Natural killer cell (primary cell): ENCODE measurements around the gene UBE2G2. TPM values are rescaled to one million over a fixed set of nuclear protein-coding genes. Genes with fewer than 3 reads are reported as not detected.

Experiments used
- ATAC-seq, 3 donors: fragments of 150-1000 bp in 2 of 3; fragments of 200-7000 bp in 1 of 3; cut with Tn5 transposase; 1 replicate in 1 of 3; 2 replicates in 2 of 3; pipeline ENCODE4 v1.10.0; 2021; ENCODE audit warnings: mild to moderate bottlenecking in 2 of 3, moderate library complexity in 2 of 3
- DNase-seq, 2 donors: peaks; one replicate each; pipeline versions ENCODE4 v3.0.0 to v3.0.0-alpha.2; 2013 to 2021; ENCODE audit warnings: mixed read lengths in 1 of 2
- H3K27ac ChIP-seq: one replicate; pipeline ENCODE4 v1.5.1; 2013; ENCODE audit warnings: mild to moderate bottlenecking, low read length
- H3K27me3 ChIP-seq: one replicate; pipeline ENCODE4 v1.6.1; 2013; ENCODE audit warnings: low read length; ENCODE audit not compliant: control insufficient read depth, insufficient read depth
- H3K36me3 ChIP-seq: one replicate; pipeline ENCODE4 v1.6.1; 2013; ENCODE audit warnings: low read length; ENCODE audit not compliant: control insufficient read depth, insufficient read depth
- H3K4me1 ChIP-seq: one replicate; pipeline ENCODE4 v1.6.1; 2013; ENCODE audit warnings: low read length; ENCODE audit not compliant: control insufficient read depth, insufficient read depth
- H3K4me3 ChIP-seq: one replicate; pipeline ENCODE4 v1.5.1; 2013; ENCODE audit warnings: low read length
- H3K9me3 ChIP-seq: one replicate; pipeline ENCODE4 v1.6.1; 2013; ENCODE audit warnings: low read length; ENCODE audit not compliant: control insufficient read depth, insufficient read depth
- H3K27ac Mint-ChIP-seq, 2 donors: one replicate each; pipeline ENCODE4 v1.8.0; 2022; ENCODE audit warnings: mild to moderate bottlenecking in 2 of 2, mixed read lengths in 2 of 2, moderate library complexity in 1 of 2
- H3K27me3 Mint-ChIP-seq, 2 donors: one replicate each; pipeline ENCODE4 v1.8.0; 2022; ENCODE audit warnings: low read depth in 2 of 2, mixed read lengths in 2 of 2
- H3K36me3 Mint-ChIP-seq: one replicate; pipeline ENCODE4 v1.8.0; 2022; ENCODE audit warnings: mixed read lengths
- H3K4me1 Mint-ChIP-seq, 2 donors: one replicate each; pipeline ENCODE4 v1.8.0; 2022; ENCODE audit warnings: mixed read lengths in 2 of 2
- H3K4me3 Mint-ChIP-seq: one replicate; pipeline ENCODE4 v1.8.0; 2022; ENCODE audit warnings: mild to moderate bottlenecking, moderate library complexity, mixed read lengths
- H3K9me3 Mint-ChIP-seq, 2 donors: one replicate each; pipeline ENCODE4 v1.8.0; 2022; ENCODE audit warnings: mixed read lengths in 2 of 2
- CTCF ChIP-seq: fragments of 200-600 bp; IDR thresholded peaks from one replicate; pipeline ENCODE4 v1.8.0; 2022; ENCODE audit warnings: antibody characterized with exemption
- WGBS: methylation state at CpG from one replicate; pipeline ENCODE4 v1.1.7; 2013; ENCODE audit warnings: missing lambda C conversion rate; ENCODE audit not compliant: insufficient coverage; 5-methylcytosine and 5-hydroxymethylcytosine counted together
- intact Hi-C: fragments of 100-400 bp; cut with micrococcal nuclease; formaldehyde crosslinking; loops from one replicate; pipeline ENCODE4 v1.14.2; 2022
- total RNA-seq, 4 donors: library from RNA; stranded (reverse); fragments of 120-200 nt in 1 of 4; gene quantifications; one replicate each; pipeline versions ENCODE4 v1.2.3 to v1.2.4, GENCODE V29; 2013 to 2022

UBE2G2 gene
- total RNA-seq, 3 donors from 2014 or later (not counting 1 experiment from before 2014, with no cell fraction given) = 89.1 to 109 (median 107) TPM

GRCh38 chr21:44823179-44823660, 21.6 kb upstream of the UBE2G2 start:
- 76% methylated on average over 1 of the region's 1 CpG for WGBS
- peaks cover 15% of the 10 kb centered on the region for H3K9me3 ChIP-seq
- H3K27ac ChIP-seq = no peak overlapping the region
- DNase-seq (no peak), ATAC-seq (no peak)
- intact Hi-C loops = no loop called here
- Mint-ChIP-seq H3K4me3 (no peak overlapping the region), H3K27me3 (peaks cover 0 to 8% of the 10 kb centered on the region in 2 donors), H3K9me3 (peaks cover 10 to 11% of the 10 kb centered on the region in 2 donors), H3K36me3 (peaks cover 18% of the 10 kb centered on the region), H3K4me1 (peaks cover 7 to 12% of the 10 kb centered on the region in 2 donors), H3K27ac (no peak overlapping the region)
- no peaks in the 10 kb centered on the region for H3K27me3 ChIP-seq
- H3K36me3 ChIP-seq = no peaks in the 10 kb centered on the region
- peaks cover 7% of the 10 kb centered on the region for H3K4me1 ChIP-seq
- H3K4me3 ChIP-seq = no peak overlapping the region
- no peak for TF ChIP-seq CTCF

- Histone ChIP-seq H3K27me3 (no peaks in the 10 kb centered on the region), H3K9me3 (peaks cover 14% of the 10 kb centered on the region), H3K4me1 (peaks cover 7% of the 10 kb centered on the region), H3K27ac (no peak overlapping the region), H3K4me3 (no peak overlapping the region), H3K36me3 (no peaks in the 10 kb centered on the region)
- DNase-seq (no peak), ATAC-seq (no peak)
- Mint-ChIP-seq H3K4me1 (peaks cover 5 to 6% of the 10 kb centered on the region in 2 donors), H3K27me3 (peaks cover 0 to 6% of the 10 kb centered on the region in 2 donors), H3K9me3 (peaks cover 7% of the 10 kb centered on the region in 2 donors), H3K27ac (no peak overlapping the region), H3K4me3 (no peak overlapping the region), H3K36me3 (peaks cover 13% of the 10 kb centered on the region)
- intact Hi-C loops = no loop called here
- 73% methylated on average over 4 of the region's 5 CpGs for WGBS
- no peak for TF ChIP-seq CTCF
These were observed 21.0 kb upstream of the UBE2G2 start for GRCh38 chr21:44822484-44823178.

GRCh38 chr21:44820851-44821250, 19.2 kb upstream of the UBE2G2 start:
- 96% methylated on average over 3 of the region's 3 CpGs for WGBS
- Histone ChIP-seq H3K27ac (no peak overlapping the region), H3K36me3 (no peaks in the 10 kb centered on the region), H3K4me3 (no peak overlapping the region), H3K4me1 (peaks cover 14% of the 10 kb centered on the region), H3K9me3 (peaks cover 14% of the 10 kb centered on the region), H3K27me3 (no peaks in the 10 kb centered on the region)
- Mint-ChIP-seq H3K4me3 (no peak overlapping the region), H3K27me3 (peaks cover 0 to 6% of the 10 kb centered on the region in 2 donors), H3K9me3 (peaks cover 7% of the 10 kb centered on the region in 2 donors), H3K36me3 (peaks cover 12% of the 10 kb centered on the region), H3K4me1 (peaks cover 0 to 6% of the 10 kb centered on the region in 2 donors), H3K27ac (no peak overlapping the region)
- ATAC-seq (no peak), DNase-seq (no peak)
- intact Hi-C loops = no loop called here
- no peak for TF ChIP-seq CTCF
